ENCODE results near the gene AMPD1. TPM values are rescaled to one million over a fixed set of nuclear protein-coding genes. Genes with fewer than 3 reads are reported as not detected.

Gene AMPD1
- total RNA-seq, 2 donors from 2014 or later: not detected

GRCh38 chr1:114677691-114678090 lies 17.7 kb downstream of the AMPD1 start:
- no peak for ATAC-seq (replicated peaks)
- Mint-ChIP-seq H3K27me3 (peaks cover 31% of the 10 kb centered on the region), H3K4me3 (no peak overlapping the region), H3K36me3 (ENCODE audit: low read depth) (no peaks in the 10 kb centered on the region), H3K4me1 (no peaks in the 10 kb centered on the region), H3K9me3 (no peaks in the 10 kb centered on the region), H3K27ac (no peak overlapping the region)

- ATAC-seq (replicated peaks): no peak
- H3K36me3 Mint-ChIP-seq (ENCODE audit: low read depth): no peaks in the 10 kb centered on the region
- no peak overlapping the region for H3K27ac Mint-ChIP-seq
- H3K4me1 Mint-ChIP-seq: no peaks in the 10 kb centered on the region
- H3K27me3 Mint-ChIP-seq: peaks cover 28% of the 10 kb centered on the region
- no peaks in the 10 kb centered on the region for H3K9me3 Mint-ChIP-seq
- H3K4me3 Mint-ChIP-seq: no peak overlapping the region
These were observed 19.2 kb downstream of the AMPD1 start for GRCh38 chr1:114676115-114676514.

GRCh38 chr1:114671939-114672275 lies 23.4 kb downstream of the AMPD1 start:
- Mint-ChIP-seq H3K36me3 (ENCODE audit: low read depth) (no peaks in the 10 kb centered on the region), H3K4me3 (no peak overlapping the region), H3K27ac (no peak overlapping the region), H3K4me1 (peaks cover 4% of the 10 kb centered on the region), H3K9me3 (no peaks in the 10 kb centered on the region), H3K27me3 (peaks cover 11% of the 10 kb centered on the region)
- no peak for ATAC-seq (replicated peaks)

- Mint-ChIP-seq H3K4me1 (peaks cover 4% of the 10 kb centered on the region), H3K9me3 (no peaks in the 10 kb centered on the region), H3K36me3 (ENCODE audit: low read depth) (no peaks in the 10 kb centered on the region), H3K4me3 (peak overlapping the region; percentile 83), H3K27ac (no peak overlapping the region), H3K27me3 (peaks cover 5% of the 10 kb centered on the region)
- ATAC-seq (replicated peaks): no peak
These were observed 24.1 kb downstream of the AMPD1 start for GRCh38 chr1:114671011-114671938.

GRCh38 chr1:114670083-114671010 lies 25.0 kb downstream of the AMPD1 start:
- Mint-ChIP-seq H3K27ac (peak overlapping the region; percentile 20), H3K27me3 (no peaks in the 10 kb centered on the region)
- ATAC-seq (replicated peaks): peak; percentile 98

GRCh38 chr1:114669562-114670082 lies 25.7 kb downstream of the AMPD1 start, which contains the start of gene DENND2C:
TSS of gene DENND2C (minus strand) at chr1:114670049. CDS start at chr1:114625984, 44,065 bp downstream.
- Mint-ChIP-seq H3K9me3 (no peaks in the 10 kb centered on the region), H3K27me3 (no peaks in the 10 kb centered on the region), H3K27ac (peak within 1 kb of the TSS; percentile 20), H3K4me1 (peaks cover 4% of the 10 kb centered on the region), H3K4me3 (peak within 1 kb of the TSS; percentile 83), H3K36me3 (ENCODE audit: low read depth) (no peaks in the 10 kb centered on the region)
- ATAC-seq (replicated peaks): peak; percentile 74

More at GRCh38 chr1:114670083-114671010, 25.0 kb downstream of the AMPD1 start:
- Mint-ChIP-seq H3K4me1 (peaks cover 4% of the 10 kb centered on the region), H3K9me3 (no peaks in the 10 kb centered on the region), H3K36me3 (ENCODE audit: low read depth) (no peaks in the 10 kb centered on the region), H3K4me3 (peak overlapping the region; percentile 83)

GRCh38 chr1:114668784-114669561 lies 26.4 kb downstream of the AMPD1 start:
- Mint-ChIP-seq H3K27me3 (no peaks in the 10 kb centered on the region), H3K36me3 (ENCODE audit: low read depth) (no peaks in the 10 kb centered on the region), H3K4me3 (peak overlapping the region; percentile 83), H3K4me1 (peaks cover 4% of the 10 kb centered on the region), H3K9me3 (no peaks in the 10 kb centered on the region), H3K27ac (no peak overlapping the region)
- ATAC-seq (replicated peaks): no peak

- Mint-ChIP-seq H3K27ac (no peak overlapping the region), H3K4me3 (peak overlapping the region; percentile 83)
- ATAC-seq (replicated peaks): no peak
These were observed 27.0 kb downstream of the AMPD1 start for GRCh38 chr1:114668373-114668772.

GRCh38 chr1:114666954-114667353 lies 28.4 kb downstream of the AMPD1 start:
- Mint-ChIP-seq H3K27ac (no peak overlapping the region), H3K36me3 (ENCODE audit: low read depth) (no peaks in the 10 kb centered on the region), H3K4me3 (no peak overlapping the region), H3K4me1 (peaks cover 4% of the 10 kb centered on the region), H3K27me3 (no peaks in the 10 kb centered on the region), H3K9me3 (no peaks in the 10 kb centered on the region)
- no peak for ATAC-seq (replicated peaks)

More at GRCh38 chr1:114668373-114668772, 27.0 kb downstream of the AMPD1 start:
- Mint-ChIP-seq H3K27me3 (no peaks in the 10 kb centered on the region), H3K4me1 (peaks cover 4% of the 10 kb centered on the region), H3K36me3 (ENCODE audit: low read depth) (no peaks in the 10 kb centered on the region), H3K9me3 (no peaks in the 10 kb centered on the region)

GRCh38 chr1:114660238-114660637 lies 35.1 kb downstream of the AMPD1 start:
- Mint-ChIP-seq H3K4me1 (no peaks in the 10 kb centered on the region), H3K9me3 (no peaks in the 10 kb centered on the region), H3K27me3 (peaks cover 17% of the 10 kb centered on the region), H3K27ac (no peak overlapping the region), H3K36me3 (ENCODE audit: low read depth) (no peaks in the 10 kb centered on the region), H3K4me3 (no peak overlapping the region)
- ATAC-seq (replicated peaks): no peak

GRCh38 chr1:114651893-114652292 lies 43.5 kb downstream of the AMPD1 start:
- ATAC-seq (replicated peaks): no peak
- Mint-ChIP-seq H3K4me3 (no peak overlapping the region), H3K9me3 (no peaks in the 10 kb centered on the region)

GRCh38 chr1:114648503-114648902 lies 46.8 kb downstream of the AMPD1 start:
- Mint-ChIP-seq H3K27me3 (no peaks in the 10 kb centered on the region), H3K36me3 (ENCODE audit: low read depth) (no peaks in the 10 kb centered on the region), H3K9me3 (no peaks in the 10 kb centered on the region), H3K4me1 (no peaks in the 10 kb centered on the region), H3K27ac (no peak overlapping the region), H3K4me3 (no peak overlapping the region)
- ATAC-seq (replicated peaks): no peak

More at GRCh38 chr1:114651893-114652292, 43.5 kb downstream of the AMPD1 start:
- H3K27me3 Mint-ChIP-seq: no peaks in the 10 kb centered on the region
- H3K36me3 Mint-ChIP-seq (ENCODE audit: low read depth): no peaks in the 10 kb centered on the region
- H3K4me1 Mint-ChIP-seq: no peaks in the 10 kb centered on the region
- no peak overlapping the region for H3K27ac Mint-ChIP-seq

GRCh38 chr1:114641377-114641776 lies 54.0 kb downstream of the AMPD1 start:
- Mint-ChIP-seq H3K4me3 (no peak overlapping the region), H3K4me1 (no peaks in the 10 kb centered on the region), H3K9me3 (no peaks in the 10 kb centered on the region), H3K36me3 (ENCODE audit: low read depth) (no peaks in the 10 kb centered on the region), H3K27ac (no peak overlapping the region), H3K27me3 (no peaks in the 10 kb centered on the region)
- ATAC-seq (replicated peaks): no peak

- Mint-ChIP-seq H3K27me3 (peaks cover 4% of the 10 kb centered on the region), H3K36me3 (ENCODE audit: low read depth) (no peaks in the 10 kb centered on the region), H3K9me3 (no peaks in the 10 kb centered on the region), H3K4me3 (no peak overlapping the region), H3K4me1 (no peaks in the 10 kb centered on the region), H3K27ac (no peak overlapping the region)
- ATAC-seq (replicated peaks): no peak
These were observed 56.4 kb downstream of the AMPD1 start for GRCh38 chr1:114638910-114639309.

Measured in activated T-helper 17 cell treated with anti-CD3 and anti-CD28 coated beads, Interleukin-2, amount 50 U/mL, for 72 hours (primary cell).